Stimulated activated CD4-positive, alpha-beta T cell treated with anti-CD3 and anti-CD28 coated beads, TNF-alpha, amount 100 ng/mL, for 4 hours (primary cell): Measurements from ENCODE around the gene BBX.
"Not testable (repeated sequence)": the region's sequence is repeated elsewhere in the genome, so short reads cannot be mapped to it uniquely, and the experiment has no call there.

Experiments
- DNase-seq, 3 experiments: peaks; one replicate each; pipeline ENCODE4 v3.0.0-alpha.2; 2020; ENCODE audit warnings: low read depth in 3 of 3

BBX gene

GRCh38 chr3:107542665-107543064 lies 19.9 kb downstream of the BBX start:
- DNase-seq, result no peak

- DNase-seq, result no peak
Measured at GRCh38 chr3:107543666-107544065, 20.9 kb downstream of the BBX start.

- no peak for DNase-seq
Measured at GRCh38 chr3:107545680-107546120, 22.9 kb downstream of the BBX start.

- no peak for DNase-seq
Measured at GRCh38 chr3:107548601-107549000, 25.8 kb downstream of the BBX start.

- no peak for DNase-seq
Measured at GRCh38 chr3:107555359-107555758, 32.6 kb downstream of the BBX start.

GRCh38 chr3:107557743-107558142 lies 35.0 kb downstream of the BBX start:
- no peak for DNase-seq

- no peak for DNase-seq
Measured at GRCh38 chr3:107560166-107560565, 37.4 kb downstream of the BBX start.

GRCh38 chr3:107561980-107562379 lies 39.2 kb downstream of the BBX start:
- DNase-seq, result no peak

- no peak for DNase-seq
Measured at GRCh38 chr3:107562969-107563529, 40.3 kb downstream of the BBX start.

GRCh38 chr3:107565244-107565643 lies 42.5 kb downstream of the BBX start:
- DNase-seq, result not testable (repeated sequence)

- not testable (repeated sequence) for DNase-seq
Measured at GRCh38 chr3:107571089-107571488, 48.3 kb downstream of the BBX start.

GRCh38 chr3:107571492-107571891 lies 48.7 kb downstream of the BBX start:
- not testable (repeated sequence) for DNase-seq

GRCh38 chr3:107574650-107575049 lies 51.9 kb downstream of the BBX start:
- DNase-seq, result no peak

- DNase-seq, result no peak
Measured at GRCh38 chr3:107578091-107578490, 55.3 kb downstream of the BBX start.

- no peak for DNase-seq
Measured at GRCh38 chr3:107578523-107578922, 55.8 kb downstream of the BBX start.

- no peak for DNase-seq
Measured at GRCh38 chr3:107579371-107579770, 56.6 kb downstream of the BBX start.

GRCh38 chr3:107581230-107581629 lies 58.5 kb downstream of the BBX start:
- DNase-seq, result no peak

GRCh38 chr3:107588217-107588616 lies 65.5 kb downstream of the BBX start:
- no peak for DNase-seq

- DNase-seq, result no peak
Measured at GRCh38 chr3:107589454-107589853, 66.7 kb downstream of the BBX start.

GRCh38 chr3:107590786-107591185 lies 68.0 kb downstream of the BBX start:
- DNase-seq, result no peak

GRCh38 chr3:107592073-107592472 lies 69.3 kb downstream of the BBX start:
- DNase-seq, result no peak

- DNase-seq, result no peak
Measured at GRCh38 chr3:107594870-107595269, 72.1 kb downstream of the BBX start.

GRCh38 chr3:107596639-107597038 lies 73.9 kb downstream of the BBX start:
- DNase-seq, result no peak
